DMS153 (cell line): ENCODE measurements around the gene PPM1J.
"Not testable (repeated sequence)": the region's sequence is repeated elsewhere in the genome, so short reads cannot be mapped to it uniquely, and the experiment has no call there.

Experiments used
- DNase-seq: peaks from one replicate; lab custom pipeline; 2025; lab: John Stamatoyannopoulos, UW

Gene PPM1J

GRCh38 chr1:112721966-112722524 lies 6.9 kb upstream of the PPM1J start:
- no peak for DNase-seq

GRCh38 chr1:112721294-112721693 lies 6.2 kb upstream of the PPM1J start:
- not testable (repeated sequence) for DNase-seq

DNA sequence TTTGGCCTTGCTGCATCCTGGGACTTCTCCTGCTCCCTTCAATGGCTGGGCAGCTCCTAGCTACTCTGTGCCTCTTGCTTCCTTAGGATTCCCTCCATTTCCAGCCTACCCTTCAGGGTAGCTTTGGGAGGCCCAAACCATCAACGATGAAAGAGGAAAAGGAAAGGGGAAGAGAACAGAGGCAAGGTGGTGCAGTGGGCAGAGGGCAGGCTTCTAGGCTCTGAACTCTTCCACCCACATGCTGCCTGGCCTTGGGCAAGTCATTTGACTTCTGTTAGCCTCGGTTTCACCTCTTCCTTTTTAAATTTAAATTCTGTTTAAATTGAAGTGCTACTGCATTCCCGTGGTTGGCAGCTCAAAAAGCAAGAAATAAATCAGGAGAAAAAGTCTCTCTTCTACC lies 5.7 kb upstream of the PPM1J start:
- no peak for DNase-seq

GRCh38 chr1:112719706-112720105 lies 4.6 kb upstream of the PPM1J start:
- DNase-seq = no peak

- DNase-seq = no peak
Measured at GRCh38 chr1:112718691-112719418, 3.7 kb upstream of the PPM1J start.

DNA sequence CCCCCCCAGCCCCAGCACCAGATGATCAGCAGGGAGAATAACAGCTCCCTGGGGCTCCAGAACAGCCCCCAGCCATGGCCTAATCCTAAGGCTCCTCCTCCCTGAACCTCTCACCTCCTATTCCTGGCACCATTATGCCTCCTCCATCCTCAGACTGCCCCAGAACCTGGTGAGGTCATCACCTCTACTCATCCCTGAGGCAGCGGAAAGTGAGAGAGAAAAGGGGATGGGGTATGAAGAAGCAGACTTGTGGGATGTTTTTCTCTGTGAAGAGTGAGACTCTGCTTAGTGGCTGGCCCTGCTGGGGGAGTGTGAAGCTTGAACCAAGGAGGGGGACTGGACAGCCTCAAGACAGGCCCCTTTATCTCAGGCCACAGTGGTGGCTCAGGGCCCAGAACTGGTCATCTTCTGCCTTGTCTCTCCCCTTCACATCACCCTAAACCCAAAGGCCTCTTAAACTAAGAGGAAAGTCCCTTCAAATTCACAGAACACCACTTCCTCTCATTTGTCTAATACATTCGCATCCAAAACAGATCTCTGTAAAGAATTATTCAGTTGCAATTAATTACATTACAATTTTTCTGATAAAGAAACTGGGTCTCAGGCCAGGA lies 2.2 kb upstream of the PPM1J start:
- DNase-seq = no peak

GRCh38 chr1:112716133-112716720 lies 1.1 kb upstream of the PPM1J start:
- peak; percentile 73 for DNase-seq

GRCh38 chr1:112714313-112715263 lies 544 bp downstream of the PPM1J start:
- DNase-seq = no peak

- no peak for DNase-seq
Measured at GRCh38 chr1:112713466-112714312, 1.4 kb downstream of the PPM1J start.

DNA sequence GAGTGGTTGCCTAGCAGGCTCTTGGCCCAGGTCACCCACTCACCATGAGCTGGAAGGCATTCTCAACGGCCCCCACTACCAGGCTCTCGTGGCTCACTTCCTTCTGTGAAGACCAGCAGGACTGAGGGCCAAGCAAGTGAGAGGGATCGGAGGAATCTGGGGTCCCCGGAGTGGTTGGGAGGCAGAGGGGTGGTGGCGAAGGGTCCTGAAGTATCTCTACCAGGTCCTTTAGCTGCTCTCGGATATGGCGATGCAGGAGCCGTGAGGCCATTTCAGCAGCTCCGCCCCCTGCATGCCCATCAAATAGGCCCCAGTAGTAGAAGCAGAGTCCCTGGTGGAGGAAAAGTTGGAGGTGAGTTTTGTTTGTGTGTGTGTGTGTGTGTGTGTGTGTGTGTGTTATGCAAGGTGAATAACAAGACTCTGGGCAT lies 2.4 kb downstream of the PPM1J start:
- DNase-seq = no peak

DNA sequence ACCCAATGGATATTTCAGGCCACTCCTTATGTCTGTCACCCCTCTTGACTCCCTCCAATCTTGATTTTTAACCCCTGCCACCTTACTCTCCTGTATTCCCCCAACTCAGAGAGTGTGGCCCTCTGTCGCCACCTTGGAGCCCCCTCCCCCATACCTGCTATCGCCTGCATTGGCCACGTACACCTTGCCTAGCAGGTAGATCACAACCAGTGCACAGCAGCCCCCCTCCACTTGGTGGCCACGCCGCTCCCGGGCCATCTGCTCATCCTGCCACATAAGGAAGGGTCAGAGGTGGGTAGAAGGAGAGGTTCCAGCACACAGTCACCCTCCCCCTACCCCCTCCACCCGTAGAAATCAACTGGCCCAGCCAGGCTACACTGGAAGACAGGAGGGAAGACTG lies 2.9 kb downstream of the PPM1J start:
- no peak for DNase-seq

DNA sequence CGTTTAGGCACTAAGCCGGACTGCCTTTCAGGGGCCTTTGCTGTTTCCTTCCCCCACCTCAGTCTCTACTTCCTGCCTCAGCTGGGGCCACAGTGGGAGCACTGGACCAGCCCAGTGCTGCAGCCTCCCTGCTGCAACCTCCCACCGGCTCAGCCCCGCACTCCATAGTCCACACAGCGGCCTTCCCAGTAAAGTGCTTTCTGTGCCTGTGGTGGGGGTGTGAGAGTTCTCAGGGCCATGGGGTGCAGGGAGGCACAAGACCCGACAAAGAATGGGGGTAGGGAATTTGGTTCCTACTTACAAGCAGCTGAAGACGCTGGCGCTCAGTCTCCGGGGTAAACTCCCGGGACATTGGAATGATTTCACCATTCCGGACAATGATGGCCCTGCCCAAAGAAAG lies 3.5 kb downstream of the PPM1J start:
- no peak for DNase-seq

GRCh38 chr1:112711041-112711440 lies 4.1 kb downstream of the PPM1J start:
- DNase-seq = no peak

DNA sequence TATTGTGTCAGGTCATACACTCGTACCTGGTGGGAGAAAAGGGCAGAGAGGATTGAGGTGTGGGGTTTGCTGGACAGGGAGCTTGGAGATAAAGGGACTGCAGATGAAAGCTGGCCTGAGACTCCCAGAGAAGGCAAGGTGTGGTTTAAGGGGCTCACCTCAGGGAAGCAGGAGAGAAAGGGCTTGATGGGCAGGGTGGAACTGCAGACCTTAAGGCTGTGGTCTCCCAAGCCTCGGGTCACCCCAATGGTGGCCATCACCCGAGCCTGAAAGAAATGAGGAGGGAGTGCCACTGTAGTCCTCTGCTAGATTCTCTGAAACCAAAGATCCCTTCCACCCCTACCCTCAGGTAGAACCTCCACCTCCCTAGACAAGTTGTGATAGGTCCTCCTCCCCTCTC lies 4.5 kb downstream of the PPM1J start:
- DNase-seq = no peak

DNA sequence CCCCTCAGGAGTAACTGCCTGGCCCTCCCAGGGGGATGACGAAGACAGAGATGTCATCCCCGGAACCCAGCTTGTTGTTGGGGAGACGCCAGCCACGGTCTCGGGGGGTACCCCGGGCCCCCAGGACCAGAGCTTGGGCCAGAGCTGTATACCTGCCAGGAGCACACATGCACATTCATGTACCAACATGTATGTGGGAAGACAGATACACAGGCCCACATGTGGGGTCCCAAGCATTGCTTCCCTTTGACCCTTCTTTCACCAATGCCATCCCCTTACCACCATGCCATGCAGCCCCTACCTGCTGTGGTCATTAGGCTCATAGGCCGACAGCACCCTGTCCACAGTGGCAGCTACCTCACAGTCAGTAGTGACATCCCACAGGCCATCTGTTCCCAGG lies 5.0 kb downstream of the PPM1J start:
- DNase-seq = no peak

DNA sequence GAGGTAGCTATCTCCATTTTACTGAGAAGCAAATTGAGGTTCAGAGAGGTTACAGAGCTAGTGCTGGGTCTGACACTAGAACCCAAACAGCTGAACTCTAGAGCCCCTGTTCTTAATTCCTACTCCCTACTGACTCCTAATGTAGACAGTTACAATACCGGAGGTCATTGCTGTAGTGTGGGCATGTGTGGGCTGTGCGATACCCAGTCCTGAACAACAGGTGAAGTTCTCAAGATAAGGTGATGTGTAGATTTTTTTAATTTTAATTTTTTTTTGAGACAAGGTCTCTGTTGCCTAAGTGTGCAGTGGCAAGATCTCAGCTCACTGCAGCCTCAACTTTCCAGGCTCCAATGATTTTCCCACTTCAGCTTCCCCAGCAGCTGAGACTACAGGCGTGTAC lies 6.6 kb downstream of the PPM1J start:
- DNase-seq = no peak

GRCh38 chr1:112708002-112708448 lies 7.1 kb downstream of the PPM1J start:
- no peak for DNase-seq

DNA sequence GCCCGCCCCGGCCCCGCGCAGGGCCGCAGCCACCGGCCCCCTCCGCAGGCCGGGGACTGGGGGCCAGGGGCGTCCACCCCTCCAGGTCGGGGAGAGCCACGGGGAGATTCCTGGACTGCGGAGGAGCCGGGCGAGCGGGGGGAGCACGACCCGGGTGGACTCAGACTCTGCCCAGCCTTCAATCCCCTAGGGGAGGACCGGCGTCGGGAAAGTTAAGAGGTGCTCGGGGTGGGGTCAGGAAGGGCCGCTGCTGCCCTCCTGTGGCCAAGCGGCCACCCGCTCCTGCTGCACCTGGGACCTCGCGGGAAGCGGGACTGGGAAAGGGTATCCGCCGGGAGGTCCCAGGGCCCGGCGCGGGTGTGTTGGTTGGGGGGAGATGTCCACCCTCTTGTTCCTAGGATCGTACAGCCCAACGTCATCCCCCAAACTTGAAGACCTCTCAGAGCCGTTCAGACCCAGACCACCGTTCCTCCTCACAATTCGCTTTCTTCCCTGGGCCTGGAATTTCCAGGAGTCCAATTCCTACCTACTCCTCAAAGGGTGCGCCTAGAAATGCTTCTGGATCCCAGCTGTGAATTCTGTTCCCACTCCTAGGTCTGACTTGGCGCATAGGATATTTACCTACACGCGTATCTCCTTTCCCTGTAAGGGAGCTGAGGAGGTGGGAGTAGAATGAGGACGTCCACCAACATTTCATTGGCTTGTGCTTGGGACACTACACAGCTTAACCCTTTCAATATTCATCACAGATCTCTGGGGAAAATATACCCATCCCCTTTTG lies 7.7 kb downstream of the PPM1J start:
- DNase-seq = peak; percentile 74

GRCh38 chr1:112706505-112707220 lies 8.5 kb downstream of the PPM1J start, which contains the start of gene RHOC:
RHOC (minus strand) TSS chr1:112707127; CDS start chr1:112703799, 3,328 bp downstream.
- DNase-seq = no peak
